ENCODE measurements around the gene COG1. TPM values are rescaled to one million over a fixed set of nuclear protein-coding genes. Genes with fewer than 3 reads are reported as not detected.
A peak's percentile ranks its signal among the peaks of the same experiment; 100 is the strongest.

COG1 gene
- polyA plus RNA-seq, 3 donors: 48.3 to 50.4 (median 48.5) TPM

DNA sequence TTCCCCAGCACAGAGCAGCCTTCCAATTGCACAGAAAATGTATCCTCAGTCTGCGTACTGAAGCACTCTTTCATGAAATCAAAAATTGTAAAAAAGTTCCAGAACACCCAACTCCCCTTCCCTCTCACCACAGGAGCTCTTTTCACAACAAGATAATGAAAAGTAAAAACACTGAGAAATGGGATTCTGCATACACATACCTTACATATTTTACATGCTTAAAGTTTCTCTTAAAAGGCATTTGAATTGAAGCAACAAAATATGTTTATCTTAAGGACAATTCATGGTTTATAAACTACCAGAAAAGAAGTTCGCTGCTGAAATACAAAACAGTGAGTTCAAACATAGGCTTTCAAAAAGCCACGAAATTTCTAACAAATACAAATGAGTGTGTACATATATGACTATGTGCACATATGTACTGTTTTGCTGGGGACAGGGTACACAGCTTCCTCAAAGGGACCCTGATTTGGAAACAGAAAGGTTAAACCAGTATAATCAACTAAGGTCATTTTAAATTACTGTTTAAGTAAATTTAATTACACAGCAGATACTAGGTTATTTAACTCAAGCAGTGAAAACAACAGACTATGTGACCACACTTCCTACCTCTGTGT, 33.8 kb downstream of the COG1 start:
- no peak for DNase-seq (ENCODE audit: low read depth in 3 of 3, low spot score in 2 of 3)

DNA sequence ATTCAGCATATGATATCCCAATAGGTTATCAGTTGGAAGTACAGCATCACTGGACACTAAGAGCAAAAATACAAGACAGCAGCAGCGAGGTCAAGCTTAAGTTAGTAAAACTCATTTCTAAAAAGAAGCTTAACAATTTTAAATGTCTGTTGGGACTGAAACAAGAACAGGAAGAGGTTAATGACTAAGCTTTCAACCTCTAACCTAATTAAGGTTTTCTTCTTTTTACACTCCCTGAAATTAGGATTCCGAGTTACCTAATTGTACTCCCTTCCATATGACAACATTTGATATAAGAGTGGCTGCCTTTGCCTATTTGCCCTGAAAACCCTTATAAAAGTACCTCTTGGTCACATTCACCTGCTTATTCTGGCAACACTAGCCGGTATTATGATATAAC, 34.5 kb downstream of the COG1 start:
- DNase-seq (ENCODE audit: low read depth in 3 of 3, low spot score in 2 of 3): no peak

DNA sequence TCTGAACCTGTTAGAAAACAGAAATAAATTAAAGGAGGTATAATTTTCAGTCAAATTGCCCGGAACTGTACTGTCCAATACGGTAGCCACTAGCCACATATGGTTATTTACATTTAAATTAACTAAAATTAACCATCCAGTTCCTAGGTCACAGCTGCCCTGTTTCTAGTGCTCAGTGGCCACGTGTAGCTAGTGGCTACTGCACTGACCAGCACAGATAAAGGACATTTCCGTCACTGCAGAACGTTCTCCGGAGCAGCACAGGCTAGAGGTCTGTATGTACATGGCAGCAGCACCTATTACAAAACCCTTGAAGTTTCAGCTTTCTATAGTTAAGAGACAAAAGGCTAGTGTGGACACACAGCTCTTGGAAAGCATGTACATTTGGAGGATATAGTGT, 35.1 kb downstream of the COG1 start:
- no peak for DNase-seq (ENCODE audit: low read depth in 3 of 3, low spot score in 2 of 3)

DNA sequence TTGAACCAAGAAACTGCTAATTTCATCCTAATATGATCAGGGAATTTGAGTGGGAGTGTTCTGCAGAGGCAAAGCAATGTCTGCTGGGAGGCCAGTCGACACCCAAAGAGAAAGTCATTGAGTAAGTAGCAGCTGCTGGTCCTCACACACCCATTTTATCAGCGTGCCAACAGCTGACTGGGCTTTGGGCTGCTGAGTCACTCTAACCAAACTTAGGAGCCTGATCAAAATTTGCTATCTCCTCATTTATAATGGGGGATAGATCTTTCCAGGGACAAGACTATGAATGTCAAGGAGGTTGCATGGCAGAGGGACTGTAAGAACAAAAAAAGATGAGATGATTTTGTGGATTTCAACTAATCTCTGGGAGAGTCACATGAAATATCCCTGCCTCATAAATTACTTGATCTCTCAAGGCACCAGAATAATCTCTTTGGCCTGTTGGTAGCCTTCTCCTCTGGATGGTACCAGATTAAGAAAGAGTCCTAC, 35.9 kb downstream of the COG1 start:
- no peak for DNase-seq (ENCODE audit: low read depth in 3 of 3, low spot score in 2 of 3)

DNA sequence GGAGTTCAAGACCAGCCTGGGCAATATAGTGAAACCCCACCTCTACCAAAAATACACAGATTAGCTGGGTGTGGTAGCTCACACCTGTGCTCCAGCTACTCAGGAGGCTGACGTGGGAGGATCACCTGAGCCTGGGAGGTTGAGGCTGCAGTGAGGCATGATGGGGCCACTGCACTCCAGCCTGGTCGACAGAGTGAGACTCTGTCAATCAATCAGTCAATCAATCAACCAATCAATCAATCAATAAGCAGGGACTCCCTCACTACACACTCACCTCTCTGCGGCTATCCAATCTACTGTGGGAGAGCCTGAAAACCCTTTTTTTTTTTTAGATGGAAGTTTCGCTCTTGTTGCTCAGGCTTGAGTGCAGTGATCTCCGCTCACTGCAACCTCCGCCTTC, 37.2 kb downstream of the COG1 start:
- DNase-seq (ENCODE audit: low read depth in 3 of 3, low spot score in 2 of 3): no peak

DNA sequence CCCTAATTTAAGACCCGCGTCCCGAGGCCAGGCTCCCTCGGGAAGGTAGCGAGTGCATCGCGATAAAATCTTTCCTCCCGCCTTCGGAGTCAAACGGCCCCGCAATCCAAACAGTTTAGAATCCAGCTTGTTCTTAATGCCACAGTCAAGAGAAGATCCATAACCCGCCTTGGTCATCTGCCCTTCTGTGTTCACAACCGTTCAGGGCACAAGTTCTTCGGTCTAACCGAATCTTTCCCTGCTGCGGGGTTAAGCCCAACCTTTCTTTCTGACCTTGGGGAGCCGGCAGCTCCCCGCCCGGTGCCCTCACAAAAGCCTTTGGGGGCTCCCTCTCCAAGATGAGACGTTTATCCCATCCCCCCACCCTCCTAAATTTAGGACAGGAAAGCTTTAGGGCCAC, 38.5 kb downstream of the COG1 start:
- DNase-seq (ENCODE audit: low read depth in 3 of 3, low spot score in 2 of 3): peak in 1 of 3 donors; percentile 16

DNA sequence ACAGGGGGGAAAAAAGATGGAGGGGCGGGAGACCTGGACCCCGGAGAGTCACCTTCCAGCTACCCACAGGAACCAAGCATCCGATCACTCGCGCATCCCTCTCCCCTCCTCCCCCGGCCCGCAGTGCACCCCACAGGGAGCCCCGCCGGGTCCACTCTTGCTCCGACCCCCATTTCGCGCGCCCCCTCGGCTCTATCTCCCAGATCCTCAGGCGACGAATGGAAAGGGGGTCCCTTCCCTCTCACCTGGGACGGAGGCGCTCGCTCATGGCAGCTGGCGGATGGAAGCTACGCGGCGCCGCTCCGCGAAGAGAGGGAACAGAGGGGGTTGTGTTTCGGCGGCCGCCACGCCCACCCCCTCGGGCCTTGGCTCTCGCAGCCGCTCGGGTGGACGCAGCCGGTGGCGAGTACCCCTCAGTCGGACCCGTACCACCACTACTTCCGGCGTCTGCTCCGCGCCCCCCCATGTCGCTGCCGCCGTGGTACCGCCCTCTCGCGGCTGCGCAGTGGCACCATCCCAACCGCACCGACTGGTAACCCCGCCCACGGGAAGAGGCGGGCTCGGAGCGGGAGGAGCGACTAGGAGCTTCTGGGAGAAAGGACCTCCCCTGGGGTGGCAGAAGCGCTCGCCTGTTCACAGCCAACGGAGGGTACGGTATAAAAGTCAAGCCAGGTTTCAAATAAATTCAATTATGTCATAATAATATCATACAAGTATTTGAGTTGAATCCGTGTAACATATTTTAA, 39.2 kb downstream of the COG1 start:
- DNase-seq (ENCODE audit: low read depth in 3 of 3, low spot score in 2 of 3): peak; percentile 88 to 94 (median 92)

DNA sequence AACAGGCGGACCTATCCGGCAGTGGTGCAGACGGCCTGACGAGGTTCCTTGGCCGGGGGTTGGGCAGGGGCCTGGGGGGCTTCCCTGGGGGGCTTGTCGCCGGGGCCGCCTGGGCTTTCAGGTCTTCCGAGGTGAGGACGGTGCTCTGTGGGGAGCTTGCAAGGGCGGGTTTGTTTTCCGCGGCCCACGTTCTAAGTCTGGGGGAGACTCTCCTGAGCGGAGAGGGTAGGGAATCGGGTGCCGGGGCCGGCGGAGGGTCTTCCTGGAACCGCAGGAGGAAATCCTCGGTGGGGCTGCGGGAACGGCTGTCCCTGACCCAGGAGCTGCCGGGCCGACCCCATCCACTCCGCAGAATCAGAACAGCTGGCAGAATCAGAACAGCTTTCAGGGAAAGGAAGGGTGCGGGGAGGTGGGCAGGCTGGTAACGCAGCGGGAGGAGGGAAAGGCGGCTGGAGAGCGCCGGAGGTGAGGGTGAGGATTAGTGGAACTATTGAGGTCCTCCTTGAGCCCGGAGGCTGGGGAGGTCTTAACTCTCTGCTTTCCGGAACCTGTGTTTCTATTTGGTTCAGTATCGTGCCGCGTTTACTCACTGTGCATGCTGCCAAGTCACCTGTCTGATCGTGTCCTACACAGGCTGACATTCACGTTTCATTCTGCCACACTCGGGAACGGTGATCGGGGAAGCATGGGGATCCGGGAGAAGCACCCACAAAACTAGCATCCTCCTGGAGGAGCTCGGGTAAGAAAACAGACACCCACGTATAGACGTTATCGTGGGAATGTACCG, 39.9 kb downstream of the COG1 start:
- DNase-seq (ENCODE audit: low read depth in 3 of 3, low spot score in 2 of 3): peak in 2 of 3 donors; percentile 8 to 39

DNA sequence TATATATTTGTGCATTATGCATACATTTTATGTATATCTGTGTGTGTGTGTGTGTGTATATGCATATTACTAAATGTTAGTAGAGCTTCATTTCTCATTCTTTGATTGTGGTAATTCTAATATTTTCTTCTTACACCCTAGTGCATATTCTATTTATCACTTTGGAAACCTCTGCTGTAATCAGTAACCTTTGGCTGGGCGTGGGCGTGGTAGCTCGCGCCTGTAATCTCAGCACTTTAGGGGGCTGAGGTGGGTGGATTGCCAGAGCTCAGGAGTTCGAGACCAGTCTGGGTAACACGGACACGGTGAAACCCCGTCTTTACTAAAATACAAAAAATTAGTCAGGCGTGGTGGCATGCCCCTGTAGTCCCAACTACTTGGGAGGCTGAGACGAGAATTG, 41.9 kb downstream of the COG1 start:
- no peak for DNase-seq (ENCODE audit: low read depth in 3 of 3, low spot score in 2 of 3)

DNA sequence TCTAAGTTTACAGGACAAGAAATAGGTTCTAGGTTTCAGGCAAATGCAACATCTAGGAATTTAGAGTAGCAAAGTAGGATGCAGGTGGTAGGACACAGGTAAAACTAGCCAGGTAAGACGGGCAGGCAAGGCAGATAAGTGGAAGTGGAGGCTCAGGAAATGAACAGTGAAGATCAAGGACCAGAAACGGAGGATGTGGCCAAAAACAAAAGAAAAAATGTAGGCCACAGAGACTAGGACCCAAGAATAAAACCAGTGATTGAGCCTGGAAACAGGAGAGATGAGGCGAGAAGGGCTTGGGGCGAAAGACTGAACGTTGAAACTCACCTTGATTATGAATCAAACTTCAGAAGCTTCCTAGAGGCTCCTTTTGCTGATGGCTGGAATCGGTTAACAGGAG, 44.9 kb downstream of the COG1 start:
- DNase-seq (ENCODE audit: low read depth in 3 of 3, low spot score in 2 of 3): no peak

DNA sequence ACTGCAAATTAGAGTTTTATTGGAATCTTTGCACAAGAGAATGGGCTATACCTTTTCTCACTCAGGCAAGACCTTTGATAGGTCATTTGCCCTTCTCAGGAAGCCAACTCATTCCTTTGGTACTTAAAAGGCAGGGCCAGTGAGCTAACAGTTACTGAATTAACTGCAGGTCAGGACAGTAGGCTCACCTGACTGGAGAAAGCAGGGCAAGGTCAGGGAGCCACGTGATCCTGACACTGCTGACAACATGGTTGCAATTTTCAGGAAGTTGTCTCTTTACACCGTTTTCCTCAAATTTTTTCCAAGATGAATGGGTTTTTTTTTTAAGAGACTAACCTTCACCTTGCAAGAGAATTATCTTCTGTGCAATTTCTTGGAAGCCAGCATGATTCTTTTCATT, 47.7 kb downstream of the COG1 start:
- DNase-seq (ENCODE audit: low read depth in 3 of 3, low spot score in 2 of 3): no peak

DNA sequence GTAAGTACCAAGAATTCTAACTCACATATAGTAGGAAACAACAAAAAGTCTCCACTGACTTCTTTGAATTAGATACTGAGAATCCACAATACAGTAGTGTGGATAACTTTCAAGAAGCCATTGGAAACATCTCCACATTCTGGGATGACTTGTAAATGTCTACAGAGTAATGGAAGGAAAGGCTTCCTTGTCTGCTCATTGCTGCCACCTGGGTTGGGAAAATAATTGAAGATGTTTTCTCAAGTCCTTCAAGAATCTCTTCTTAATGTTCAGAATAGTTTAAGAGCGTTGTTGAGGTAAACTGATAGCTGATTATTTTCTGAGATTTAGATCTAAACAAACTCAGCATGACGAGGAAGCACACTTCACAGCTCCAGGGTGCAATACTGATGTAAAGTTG, 54.9 kb downstream of the COG1 start:
- no peak for DNase-seq (ENCODE audit: low read depth in 3 of 3, low spot score in 2 of 3)

DNA sequence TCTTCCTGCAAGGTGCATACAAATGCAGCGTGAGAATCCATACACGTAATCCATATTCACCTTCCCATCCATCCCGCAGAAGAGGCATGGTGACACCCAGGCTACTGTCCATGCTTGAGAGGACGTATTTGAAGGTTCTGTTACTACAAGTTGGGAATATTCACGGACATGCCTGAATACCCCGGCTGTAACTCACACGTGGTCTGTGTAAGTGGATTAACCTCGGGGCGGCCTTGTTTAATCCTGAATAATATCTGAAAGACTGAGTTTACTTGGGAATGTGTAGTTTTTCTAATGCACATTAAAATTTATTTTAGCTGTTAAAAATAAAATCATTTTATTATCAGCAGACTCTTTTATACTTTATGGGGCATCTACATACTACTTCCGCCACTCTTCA, 55.7 kb downstream of the COG1 start:
- DNase-seq (ENCODE audit: low read depth in 3 of 3, low spot score in 2 of 3): no peak

DNA sequence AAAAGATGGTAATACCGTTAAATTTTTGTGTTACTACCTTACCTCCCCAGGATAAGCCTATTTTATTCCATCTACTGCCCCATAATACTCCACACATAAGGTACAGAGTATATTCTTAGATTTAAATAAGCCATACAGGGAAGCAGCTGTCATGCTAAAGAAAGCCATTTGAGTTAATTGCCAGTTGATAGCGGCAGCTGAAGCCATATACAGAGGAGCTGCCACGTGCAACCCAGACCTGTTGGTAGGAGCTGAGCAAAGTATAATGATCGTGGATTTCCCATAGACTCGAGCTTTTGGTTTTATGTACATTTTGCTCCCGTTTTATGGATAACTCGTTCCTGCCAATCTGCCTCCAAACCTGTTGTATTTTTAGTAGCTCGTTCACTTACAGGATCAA, 56.8 kb downstream of the COG1 start:
- no peak for DNase-seq (ENCODE audit: low read depth in 3 of 3, low spot score in 2 of 3)

DNA sequence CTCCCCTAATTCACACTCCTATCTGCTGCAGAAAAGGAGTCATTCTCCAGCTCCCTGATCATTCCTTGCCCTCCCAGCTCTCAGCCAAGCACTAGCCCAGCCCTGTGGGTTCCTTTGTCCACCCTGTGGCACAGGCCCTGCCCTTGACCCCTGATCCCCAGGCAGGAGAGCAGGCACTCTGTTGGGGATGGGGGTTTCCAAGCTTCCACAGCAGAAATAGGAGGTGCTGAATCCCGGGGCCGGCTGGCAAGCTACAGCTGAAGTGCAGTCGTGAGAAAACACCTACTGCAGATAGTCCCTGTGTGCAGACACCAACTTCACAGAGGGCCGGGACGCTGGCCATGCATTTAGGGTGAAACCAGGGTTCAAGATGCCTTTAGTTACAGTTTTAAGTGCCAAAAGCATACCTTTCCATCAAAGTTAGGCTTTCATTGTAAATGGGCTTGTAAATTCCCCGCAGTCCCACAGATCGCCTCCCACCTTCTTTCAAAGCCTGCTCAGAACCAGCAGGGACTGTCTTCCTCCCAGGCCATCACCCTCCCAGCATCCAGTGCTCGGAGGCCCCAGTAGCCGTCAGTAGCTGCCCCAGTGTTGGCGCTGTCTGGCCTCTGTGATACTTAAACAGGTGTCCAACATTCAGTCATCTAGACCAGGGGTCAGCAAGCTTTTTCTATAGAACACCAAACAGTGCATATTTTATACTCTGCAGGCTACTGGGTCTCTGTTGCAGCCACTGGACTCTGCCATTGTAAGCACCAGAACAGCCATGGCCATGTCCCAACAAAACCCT, 58.2 kb downstream of the COG1 start:
- no peak for DNase-seq (ENCODE audit: low read depth in 3 of 3, low spot score in 2 of 3)

DNA sequence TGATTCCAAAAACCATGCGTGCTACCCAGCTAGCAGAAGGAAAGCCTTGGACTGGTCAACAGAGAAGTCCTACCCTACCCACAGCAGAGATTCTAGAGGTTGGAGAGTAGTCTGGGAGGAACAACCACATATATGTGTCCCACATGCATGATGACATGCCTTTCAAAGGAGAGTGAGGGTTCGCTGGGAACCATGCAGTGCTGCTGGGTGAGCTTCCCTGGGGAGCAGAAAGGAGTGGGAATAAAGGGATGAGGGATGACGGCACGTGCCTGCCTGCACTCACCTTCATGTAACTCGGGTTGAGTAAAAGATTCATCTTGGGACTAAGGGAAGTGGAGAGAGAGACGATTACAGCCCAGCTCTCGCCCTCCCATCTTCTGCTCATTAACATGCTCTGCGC, 59.0 kb downstream of the COG1 start:
- DNase-seq (ENCODE audit: low read depth in 3 of 3, low spot score in 2 of 3): no peak

DNA sequence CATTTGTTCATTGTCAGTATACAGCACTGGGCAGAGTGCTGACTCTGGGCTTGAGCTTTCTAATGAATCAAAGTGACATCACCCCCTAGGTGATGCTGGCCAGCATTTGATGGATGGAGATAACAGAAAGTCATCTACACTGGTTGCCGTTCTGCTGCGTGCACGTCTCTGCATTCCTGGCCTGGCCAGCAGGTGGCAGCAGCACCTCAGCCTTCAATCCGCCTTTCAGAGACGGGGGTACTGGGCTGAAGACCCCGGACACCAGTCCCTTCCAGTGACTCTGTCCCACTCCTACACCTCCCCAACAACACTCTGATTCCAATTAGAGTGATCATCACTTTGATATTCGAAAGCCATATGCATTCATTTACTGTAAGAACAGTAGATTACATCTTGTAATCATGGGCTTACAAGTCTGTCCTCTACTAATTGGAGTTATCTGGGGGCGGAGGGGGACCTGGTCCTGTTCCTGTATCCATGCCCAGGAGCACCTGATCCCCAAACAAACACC, 62.9 kb downstream of the COG1 start:
- no peak for DNase-seq (ENCODE audit: low read depth in 3 of 3, low spot score in 2 of 3)

DNA sequence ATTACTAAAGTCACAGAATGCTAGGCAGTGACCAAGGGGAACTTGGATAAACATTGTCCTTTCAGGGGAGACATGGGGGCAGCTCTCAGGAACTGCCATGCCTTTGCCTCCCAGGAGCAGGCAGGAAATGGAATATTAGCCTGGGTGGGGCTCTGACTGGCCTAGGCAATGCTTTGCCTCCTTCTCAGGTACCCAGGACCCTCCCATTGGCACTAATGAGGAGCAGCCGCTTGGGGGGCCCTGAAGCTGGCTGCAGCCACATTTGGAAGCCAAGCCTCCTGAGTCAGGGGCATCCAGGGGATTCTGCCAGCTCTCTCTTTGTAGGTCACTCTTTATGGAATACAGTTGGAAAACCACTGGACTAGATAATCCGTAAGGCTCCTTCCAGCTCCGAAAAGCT, 63.4 kb downstream of the COG1 start:
- DNase-seq (ENCODE audit: low read depth in 3 of 3, low spot score in 2 of 3): no peak

DNA sequence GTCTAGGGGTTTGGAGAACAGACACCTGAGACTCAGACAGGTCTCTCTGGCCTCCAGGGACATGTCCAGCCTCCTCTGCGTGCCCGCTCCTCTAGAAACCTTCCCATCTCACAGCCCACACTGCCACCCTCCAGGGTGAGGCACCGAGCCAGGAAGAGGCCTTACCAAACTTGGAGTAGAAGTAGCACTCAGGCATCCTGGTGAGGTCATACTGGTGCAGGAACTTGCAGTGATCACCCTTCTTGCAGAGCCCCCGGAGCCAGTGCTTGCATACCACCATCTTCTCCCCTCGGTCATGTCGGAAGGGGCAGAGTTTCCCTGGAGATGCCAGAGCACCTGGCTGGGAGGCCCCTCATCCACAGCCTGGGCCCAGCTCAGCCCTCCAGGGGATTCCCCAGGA, 64.7 kb downstream of the COG1 start:
- no peak for DNase-seq (ENCODE audit: low read depth in 3 of 3, low spot score in 2 of 3)

All from right renal cortex interstitium (tissue), 3 donors.